OCI-M2 (cell line): ENCODE data around the gene HLA-DPB1.
"Not testable (repeated sequence)": the region's sequence is repeated elsewhere in the genome, so short reads cannot be mapped to it uniquely, and the experiment has no call there.

ENCODE experiments used
- DNase-seq: peaks from one replicate; lab custom pipeline; 2025; ENCODE audit not compliant: unreplicated experiment; lab: John Stamatoyannopoulos, UW

HLA-DPB1 gene

DNA sequence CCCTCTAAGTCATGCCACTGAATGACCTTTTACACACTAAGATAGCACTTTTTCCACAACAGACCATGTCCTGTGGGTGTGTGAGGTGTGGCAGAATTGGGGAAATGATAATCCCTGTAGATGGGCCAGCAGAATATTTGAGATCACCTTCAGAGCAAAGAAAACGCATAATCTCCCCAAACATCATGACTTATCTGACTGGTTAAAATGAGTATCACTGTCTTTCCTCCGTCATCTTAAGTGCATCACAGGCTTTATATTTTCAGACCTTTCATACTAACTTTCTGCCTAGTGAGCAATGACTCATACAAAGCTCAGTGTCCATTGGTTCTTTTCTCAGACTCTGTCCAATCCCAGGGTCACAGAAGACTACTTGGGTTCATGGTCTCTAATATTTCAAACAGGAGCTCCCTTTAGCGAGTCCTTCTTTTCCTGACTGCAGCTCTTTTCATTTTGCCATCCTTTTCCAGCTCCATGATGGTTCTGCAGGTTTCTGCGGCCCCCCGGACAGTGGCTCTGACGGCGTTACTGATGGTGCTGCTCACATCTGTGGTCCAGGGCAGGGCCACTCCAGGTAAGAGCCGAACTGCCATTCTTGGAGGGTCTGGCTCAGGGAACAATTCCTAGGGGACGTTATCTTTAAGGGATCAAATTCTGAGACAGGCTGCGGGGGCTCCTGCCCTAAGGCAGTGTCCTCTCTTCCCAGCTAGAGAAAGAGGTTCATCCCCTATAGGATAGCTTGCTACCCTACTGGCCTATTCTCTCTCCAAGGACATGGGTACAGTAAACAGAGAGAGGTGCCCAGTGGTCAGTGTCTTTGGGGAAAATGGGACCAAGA lies at the start of gene HLA-DPB1:
Gene HLA-DPB1 (plus strand): TSS at position 423 of the 838 bp plus-strand sequence. CDS start 52 bp downstream, at position 475.
- no peak for DNase-seq

DNA sequence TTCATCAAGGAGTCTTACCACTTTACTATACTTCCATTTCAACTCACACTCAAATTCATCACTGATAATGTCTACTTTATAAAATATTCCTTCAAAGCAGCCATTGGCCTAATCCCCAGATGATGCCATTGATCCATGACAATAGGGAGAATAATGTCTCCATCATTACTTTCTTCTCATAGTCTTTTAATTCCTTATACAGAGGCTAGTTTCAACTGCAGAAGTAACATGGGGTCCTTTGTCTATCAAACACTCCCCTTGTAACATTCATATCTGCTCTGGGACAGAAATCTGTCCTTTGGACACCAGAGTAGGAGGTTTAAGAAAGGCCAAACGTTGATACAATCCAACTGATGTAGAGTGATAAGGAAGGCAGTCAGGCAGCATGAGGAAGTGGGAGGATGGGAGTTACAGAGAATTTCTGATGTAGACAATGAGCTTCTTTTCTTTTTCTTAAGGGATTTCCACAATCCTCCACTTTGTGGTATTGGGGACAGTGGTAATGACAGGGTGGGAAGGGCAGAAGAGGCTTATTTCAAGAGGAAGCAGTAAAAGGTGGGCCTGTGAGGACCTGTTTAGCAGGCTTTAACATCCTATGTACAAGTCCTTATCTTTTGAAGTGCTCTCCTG lies 47.5 kb upstream of the HLA-DPB1 start:
- no peak for DNase-seq

DNA sequence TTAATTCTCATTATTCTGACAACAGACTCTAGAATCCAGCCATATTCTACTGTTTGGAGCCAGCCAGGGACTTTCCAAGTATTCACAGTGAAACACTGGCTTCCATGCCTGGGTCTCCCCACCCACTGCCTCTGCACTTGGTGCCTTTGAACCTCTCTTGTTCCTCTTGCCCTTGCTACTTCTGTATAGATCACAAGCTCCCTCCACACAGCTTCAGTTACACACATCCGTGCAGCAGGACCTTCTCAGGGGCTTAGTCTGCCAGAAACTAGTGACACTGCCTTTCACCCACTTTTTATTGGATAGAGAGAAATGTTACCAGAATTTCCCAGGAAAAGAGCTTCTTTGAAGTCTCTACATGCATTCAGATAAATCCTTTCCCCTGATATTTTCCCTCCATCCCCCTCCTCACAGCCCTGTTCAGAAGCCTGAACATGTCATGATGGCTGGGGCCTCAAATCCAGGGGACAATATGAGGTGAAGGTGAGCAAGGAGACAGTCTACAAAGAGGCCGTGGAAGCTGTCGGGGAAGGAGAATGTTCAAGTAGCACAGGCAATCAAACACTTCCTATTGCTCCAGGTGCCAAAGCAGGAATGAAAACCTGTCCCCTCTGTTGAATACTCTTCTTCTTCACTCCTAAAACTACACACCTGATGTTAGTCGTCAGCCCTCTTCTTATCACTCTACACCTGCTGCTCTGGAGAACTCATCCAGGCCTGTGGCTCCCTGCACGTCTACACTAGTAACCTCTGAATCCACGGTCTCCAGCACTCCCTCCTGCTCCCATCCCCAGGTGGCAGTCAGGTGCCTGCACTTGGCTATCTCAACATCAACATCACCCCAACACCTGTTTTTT lies 46.2 kb upstream of the HLA-DPB1 start:
- no peak for DNase-seq

DNA sequence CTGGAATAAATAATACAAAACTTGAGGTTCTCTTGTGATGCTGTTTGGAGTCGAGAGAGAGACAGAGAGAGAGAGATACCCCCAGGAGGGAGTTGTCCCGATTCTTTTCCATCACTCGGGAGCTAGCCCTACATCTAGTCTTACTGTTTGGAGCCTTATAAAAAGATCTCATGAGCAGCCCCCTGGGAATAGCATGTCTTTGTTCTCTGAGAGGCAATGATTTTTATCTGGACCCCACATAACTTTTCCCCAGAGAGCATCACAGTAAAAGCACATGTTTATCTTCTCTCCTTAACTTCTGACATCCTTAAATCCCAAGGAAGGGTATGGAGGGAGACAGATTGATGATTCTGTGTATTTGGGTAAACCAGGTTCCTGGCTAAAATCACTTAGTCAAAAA lies 45.5 kb upstream of the HLA-DPB1 start:
- DNase-seq, result no peak

DNA sequence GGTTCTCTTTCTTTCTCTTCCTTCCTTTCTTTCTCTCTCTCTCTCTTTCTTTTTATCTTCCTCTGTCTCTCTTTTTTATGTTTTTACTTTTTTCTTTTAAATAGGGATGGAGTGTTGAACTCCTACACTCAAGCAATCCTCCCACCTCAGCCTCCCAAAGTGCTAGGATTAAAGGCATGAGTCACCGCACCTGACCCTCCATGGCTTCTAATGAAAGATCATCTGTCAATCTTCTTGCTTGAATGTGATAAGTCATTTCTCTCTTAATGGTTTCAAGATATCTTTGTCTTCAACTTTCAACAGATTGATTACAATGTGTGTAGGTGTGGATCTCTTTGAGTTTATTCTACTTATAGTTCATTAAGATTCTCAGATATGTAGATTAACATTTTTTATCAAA lies 41.2 kb upstream of the HLA-DPB1 start:
- no peak for DNase-seq

DNA sequence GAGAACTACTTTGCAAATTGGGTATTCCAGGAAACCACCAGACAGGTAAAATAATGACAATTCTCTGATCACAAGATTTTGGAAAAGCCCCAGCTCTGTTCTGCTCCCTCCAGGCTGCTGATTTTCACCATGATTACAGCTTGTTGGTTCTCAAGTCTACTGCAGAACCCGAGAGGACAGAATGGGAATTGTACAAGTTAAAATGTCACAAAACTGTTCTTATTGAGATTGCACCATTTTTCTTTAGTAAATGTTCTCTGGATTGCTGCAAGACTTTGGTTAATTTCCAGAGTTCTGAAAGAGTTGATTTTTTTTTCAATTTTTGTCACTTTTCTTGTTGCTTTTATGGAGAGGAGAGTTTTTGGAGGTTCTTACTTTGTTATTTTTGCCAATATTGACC lies 39.3 kb upstream of the HLA-DPB1 start:
- no peak for DNase-seq

DNA sequence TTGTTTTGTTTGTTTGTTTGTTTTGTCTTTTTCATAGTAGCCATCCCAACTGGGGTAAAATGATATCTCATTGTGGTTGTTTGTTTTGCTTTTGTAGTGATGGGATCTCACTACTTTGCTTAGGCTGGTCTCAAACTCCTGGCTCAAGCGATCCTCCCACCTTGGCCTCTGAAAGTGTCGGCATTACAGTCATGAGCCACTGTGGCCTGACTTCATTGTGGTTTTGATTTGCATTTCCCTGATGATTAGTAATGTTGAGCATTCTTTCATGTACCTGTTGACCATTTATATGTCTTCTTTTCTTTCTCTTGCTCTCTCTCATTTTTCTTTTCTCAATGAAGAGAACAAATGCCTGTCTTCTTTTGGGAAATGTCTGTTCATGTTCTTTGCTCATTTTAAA lies 35.6 kb upstream of the HLA-DPB1 start:
- DNase-seq, result no peak

DNA sequence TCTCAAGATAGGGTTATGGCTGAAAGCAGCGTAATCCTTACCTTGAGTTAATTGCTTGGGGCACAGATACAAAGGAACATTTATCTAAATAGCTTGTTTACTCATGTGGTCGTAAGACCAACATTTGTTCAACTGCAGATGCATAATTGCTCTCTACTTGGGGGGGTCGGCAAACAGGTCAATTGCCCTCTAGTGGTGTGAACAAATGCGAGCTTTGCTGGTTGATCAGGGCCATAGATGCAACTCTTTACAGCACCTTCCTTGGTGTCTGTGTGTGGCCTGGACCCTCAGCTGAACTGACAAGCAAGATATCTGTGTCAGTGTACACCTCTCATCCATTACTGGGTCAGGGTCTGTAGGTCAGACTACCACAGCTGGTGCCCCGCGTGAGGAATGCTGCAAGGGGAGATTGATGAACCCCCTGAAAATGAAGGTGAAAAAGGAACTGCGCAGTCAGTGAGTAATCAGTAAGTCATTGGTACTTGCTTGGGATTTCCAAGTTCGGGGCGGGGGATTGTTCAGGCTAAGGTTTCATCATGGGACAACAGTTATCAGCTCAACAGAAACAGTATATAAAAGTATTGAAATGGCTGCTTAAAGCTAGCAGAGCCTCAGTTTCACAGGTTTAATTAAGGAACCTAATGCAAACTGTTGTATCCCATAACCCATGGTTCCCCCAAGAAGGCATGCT lies 26.3 kb upstream of the HLA-DPB1 start:
- DNase-seq, result no peak

DNA sequence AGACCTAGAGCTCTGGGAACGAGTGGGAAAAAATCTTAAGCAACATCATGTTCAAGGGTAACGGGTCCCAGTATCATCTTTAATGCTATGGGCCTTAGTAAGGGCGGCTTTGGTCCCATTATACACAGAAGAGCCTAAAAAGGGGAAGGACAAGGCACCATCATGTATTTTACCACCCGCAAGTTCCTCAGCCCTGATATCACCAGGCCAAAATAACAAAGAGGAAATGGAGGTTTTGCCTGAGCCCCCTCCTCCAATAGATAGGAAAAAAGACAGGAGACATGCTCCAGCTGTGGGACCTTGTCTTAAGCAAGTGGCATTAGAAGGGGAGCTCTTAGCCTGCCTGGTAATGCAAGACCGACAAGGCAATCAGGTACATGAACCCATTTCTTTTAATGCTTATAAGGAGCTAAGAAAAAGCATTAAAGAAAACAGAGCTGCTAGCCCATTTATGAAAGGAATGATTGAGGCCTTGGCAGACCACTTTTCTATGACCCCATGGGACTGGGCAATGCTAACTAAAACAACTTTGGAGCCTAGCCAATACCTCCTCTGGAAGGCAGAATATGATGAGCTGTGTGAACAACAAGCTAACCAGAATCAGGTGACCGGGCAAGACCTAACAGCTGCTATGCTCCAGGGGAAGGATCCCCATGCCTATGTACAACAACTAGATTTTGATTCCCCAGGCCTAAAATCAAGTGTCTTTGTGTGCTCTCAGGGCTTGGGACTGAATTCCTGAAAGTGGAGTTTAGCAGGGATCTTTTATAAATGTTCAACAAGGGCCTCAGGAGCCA lies 25.6 kb upstream of the HLA-DPB1 start:
- DNase-seq, result no peak

DNA sequence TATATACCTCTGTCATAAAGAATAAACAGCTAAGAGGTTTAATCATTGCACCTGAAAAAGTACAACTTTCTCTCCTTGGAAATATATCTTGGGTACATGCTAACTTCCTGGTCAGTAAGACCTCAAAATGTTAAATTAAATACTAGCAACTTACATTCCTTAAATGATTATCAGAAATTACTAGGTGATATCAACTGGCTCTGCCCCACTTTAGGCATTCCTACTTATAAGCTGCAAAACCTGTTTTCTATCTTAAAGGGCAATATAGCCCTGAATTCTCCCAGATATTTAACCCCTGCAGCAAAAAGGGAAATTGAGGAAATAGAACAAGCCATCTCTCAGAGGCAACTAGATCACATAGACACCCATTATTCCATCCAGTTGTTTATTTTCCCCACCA lies 23.2 kb upstream of the HLA-DPB1 start:
- DNase-seq, result no peak

DNA sequence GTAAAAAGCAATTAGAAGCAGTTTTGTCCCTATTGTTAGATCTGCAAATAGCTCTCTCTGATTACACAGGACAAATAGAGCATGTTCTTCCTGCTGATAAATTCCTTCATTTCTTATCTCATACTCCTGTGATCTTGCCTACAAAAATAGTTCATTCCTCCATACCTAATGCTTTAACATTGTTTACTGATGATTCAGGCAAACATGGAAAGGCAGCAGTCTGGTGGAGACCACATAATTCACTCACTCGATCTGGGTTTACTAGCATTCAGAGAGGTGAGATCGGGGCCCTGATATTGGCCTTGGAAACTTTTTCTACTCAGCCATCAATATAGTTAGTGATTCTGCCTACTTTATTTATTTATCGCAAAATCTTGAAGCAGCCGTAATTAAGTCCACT lies 22.6 kb upstream of the HLA-DPB1 start:
- DNase-seq, result no peak

DNA sequence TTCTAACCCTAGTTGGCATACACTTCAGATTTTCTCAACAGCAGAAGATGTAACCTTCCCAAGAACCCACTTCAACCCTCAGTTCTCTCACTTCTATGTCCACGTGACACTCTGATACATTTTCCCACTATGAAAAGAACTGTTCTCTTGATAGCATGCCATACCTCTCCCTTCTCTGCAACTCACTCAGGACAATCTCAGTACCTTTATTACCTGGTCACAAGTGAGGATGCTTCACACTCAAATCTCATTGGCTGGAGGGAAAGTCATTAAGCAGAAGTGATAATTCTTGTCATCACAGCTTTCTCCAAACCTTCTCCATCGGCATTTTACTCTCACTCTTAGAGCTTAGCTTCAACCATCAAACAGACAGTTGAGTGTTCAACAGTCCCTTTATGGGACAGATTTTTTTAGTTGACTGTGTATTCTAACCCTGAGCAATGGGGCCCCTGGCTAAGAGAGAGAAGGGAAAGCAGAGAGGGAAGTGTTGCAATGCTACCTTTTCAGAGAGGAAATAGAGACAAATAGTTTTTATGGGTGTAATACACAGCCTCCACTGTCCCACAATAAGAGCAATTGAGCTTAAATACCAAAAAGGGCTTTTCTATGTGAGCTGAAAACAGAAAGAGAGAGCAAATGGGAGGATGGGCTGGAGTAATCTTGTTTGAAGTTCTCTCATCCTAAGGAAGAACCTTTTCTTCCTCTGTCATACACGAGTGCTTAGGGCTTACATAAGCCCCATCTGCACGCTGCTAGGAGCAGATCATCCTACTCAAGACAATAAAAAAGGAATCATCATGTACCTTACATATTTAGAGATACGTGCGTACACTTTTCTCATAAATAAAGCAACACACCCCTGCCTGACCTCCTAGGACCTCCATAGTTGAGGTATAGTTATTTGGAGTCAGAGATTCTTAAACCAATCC lies 18.3 kb upstream of the HLA-DPB1 start:
- no peak for DNase-seq

DNA sequence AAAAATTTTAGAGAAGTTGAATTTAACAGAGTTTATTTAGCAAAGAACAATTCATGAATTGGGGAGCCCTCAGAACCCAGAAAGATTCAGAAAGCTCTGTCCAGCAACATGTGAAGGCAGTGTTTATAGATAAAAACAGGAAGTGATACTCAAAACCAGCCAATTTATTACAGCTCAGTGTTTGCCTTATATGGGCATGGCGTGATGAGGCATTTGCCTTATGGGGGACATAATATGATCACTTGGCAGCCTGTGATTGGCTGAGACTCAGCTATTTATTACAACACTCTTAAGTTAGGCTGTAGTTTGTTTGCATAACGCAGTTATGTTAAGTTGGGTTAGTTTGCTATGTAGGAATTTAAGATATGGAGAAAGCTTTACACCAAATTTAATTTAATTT lies 13.8 kb upstream of the HLA-DPB1 start:
- no peak for DNase-seq

DNA sequence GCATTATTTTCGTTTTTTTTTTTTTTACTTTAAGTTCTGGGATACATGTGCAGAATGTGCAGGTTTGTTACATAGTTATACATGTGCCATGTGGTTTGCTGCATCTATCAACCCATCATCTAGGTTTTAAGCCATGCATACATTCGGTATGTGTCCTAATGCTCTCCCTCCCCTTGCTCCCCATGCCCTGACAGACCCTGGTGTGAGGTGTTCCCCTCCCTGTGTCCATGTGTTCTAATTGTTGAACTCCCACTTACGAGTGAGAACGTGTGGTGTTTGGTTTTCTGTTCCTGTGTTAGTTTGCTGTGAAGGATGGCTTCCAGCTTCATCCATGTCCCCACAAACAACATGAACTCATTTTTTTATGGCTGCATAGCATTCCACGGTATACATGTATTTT lies 12.4 kb upstream of the HLA-DPB1 start:
- DNase-seq, result not testable (repeated sequence)

DNA sequence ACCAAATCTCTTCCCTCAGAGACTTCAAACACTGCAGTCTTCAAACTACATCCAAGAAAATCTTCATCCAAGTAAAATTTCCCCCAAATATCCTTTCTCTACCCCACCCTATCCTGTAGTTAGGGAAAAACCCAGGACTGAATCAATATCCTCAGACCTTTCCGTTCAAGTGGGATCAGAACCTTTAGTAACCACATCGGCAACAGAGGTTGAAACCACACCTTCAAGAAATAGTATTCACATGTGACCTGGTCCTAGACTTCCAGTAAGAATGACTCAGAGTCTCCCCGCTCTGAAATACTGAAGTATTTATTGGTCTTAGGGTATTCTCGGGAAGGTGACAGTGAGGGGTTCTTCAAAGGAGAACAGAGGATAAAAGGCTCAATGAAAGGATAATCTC lies 11.1 kb upstream of the HLA-DPB1 start:
- no peak for DNase-seq

DNA sequence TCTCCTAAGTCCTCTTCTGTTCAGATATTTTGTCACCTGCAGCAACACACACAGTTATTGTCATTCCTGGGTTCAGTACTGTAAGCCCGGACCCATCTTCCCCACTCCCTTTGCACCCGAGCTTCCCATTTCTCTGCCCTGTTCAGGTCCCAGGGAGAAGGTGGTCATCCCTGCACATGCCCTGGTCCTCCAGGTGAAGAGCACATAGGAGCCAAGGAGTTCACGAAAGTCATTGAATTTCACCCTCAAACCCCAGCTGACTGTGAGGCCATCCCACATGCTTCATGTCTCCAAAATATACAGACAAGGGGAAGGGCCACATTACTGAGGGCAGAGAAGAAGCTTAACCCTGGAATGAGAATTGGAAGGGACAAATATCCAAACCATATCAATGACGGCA lies 10.5 kb upstream of the HLA-DPB1 start:
- no peak for DNase-seq

DNA sequence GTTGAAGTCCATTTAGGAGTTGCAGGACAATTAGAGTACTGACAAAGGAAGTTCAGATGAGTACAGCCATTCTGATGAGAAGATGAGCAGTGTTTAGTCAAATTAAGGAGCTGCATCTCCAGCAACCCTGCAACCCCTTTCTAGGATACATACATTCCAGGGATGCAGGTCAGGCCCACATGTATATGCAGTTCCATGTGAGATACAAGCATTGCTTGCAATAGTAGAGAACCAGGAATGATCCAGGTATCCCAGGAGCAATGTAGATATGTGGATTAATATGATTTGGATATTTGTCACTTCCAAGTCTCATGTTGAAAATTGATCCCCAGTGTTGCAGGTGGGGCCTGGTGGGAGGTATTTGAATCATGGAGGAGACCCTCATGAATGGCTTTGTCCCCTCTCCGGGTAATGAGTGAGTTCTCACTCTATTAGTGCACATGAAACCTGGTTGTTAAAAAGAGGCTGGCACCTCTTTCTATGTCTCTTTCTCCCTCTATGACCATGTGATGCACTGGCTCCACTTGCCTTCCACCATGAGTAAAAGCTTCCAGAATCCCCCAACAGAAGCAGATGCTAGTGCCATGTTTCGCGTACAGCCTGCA lies 8.8 kb upstream of the HLA-DPB1 start:
- no peak for DNase-seq

DNA sequence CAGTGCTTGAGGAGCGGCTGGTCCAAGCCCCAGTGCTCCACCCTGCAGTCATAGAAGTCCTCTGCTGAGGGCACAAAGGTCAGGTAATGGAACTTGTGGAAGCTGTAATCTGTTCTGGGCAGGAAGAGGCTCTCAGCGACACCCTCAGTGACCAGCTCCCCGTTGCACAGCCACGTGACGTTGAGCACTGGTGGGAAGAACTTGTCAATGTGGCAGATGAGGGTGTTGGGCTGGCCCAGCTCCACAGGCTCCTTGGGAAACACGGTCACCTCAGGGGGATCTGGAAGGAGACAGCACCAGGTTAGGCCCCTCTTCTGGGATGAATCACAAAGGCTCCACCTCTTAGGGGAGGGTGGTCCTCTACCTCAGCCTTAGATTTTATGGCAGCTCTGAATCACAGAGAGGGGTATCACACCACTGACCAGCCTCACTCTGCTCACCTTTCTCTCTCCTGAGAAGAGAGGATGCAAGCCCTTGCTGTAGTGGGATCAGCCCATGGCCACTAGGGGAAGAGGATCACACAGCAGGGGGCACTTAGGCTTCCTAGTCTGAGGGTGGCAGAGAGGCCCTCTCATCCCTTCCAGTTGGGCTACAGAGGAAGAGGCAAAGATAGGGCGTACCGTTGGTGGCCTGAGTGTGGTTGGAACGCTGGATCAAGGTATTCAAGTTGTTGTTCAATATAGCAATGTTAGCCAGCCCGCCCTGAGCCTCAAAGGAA lies 6.6 kb upstream of the HLA-DPB1 start:
- no peak for DNase-seq
